GM19239 (cell line): ENCODE data around the gene ALS2CL.
"Not testable (repeated sequence)": the region's sequence is repeated elsewhere in the genome, so short reads cannot be mapped to it uniquely, and the experiment has no call there.

Experiments
- DNase-seq: peaks from one replicate; pipeline ENCODE4 v3.0.0; 2011; ENCODE audit warnings: low spot score; ENCODE audit not compliant: insufficient read length
- FAIRE-seq: peaks from 2 replicates; lab custom pipeline; 2011; peaks lifted over from hg19 to GRCh38; lab: Jason Lieb, UNC

ALS2CL gene

GRCh38 chr3:46706771-46707582 is 13.5 kb upstream of the ALS2CL start:
- no peak for FAIRE-seq

GRCh38 chr3:46705751-46706552 is 12.5 kb upstream of the ALS2CL start:
- FAIRE-seq (no peak), DNase-seq (no peak)

More at GRCh38 chr3:46706771-46707582, 13.5 kb upstream of the ALS2CL start:
- DNase-seq = no peak

- DNase-seq = peak; percentile 86
- peak; percentile 91 for FAIRE-seq
Observed at GRCh38 chr3:46705022-46705530, 11.6 kb upstream of the ALS2CL start.

GRCh38 chr3:46704346-46704745 is 10.9 kb upstream of the ALS2CL start:
- not testable (repeated sequence) for FAIRE-seq, DNase-seq

GRCh38 chr3:46703013-46703520 is 9.6 kb upstream of the ALS2CL start:
- DNase-seq (no peak), FAIRE-seq (no peak)

GRCh38 chr3:46702246-46703012 is 8.9 kb upstream of the ALS2CL start:
- FAIRE-seq = no peak

GRCh38 chr3:46701181-46701939 is 7.9 kb upstream of the ALS2CL start, which contains the start of gene TMIE:
Gene TMIE (plus strand): TSS chr3:46701392. CDS start chr3:46701488, 96 bp downstream.
- DNase-seq = no peak
- no peak for FAIRE-seq

More at GRCh38 chr3:46702246-46703012, 8.9 kb upstream of the ALS2CL start:
- DNase-seq = no peak

- FAIRE-seq (no peak), DNase-seq (no peak)
Observed at GRCh38 chr3:46700772-46701171, 7.3 kb upstream of the ALS2CL start.

- DNase-seq (no peak), FAIRE-seq (no peak)
Observed at GRCh38 chr3:46699676-46700523, 6.4 kb upstream of the ALS2CL start.

GRCh38 chr3:46695962-46696894 is 2.7 kb upstream of the ALS2CL start:
- no peak for DNase-seq

GRCh38 chr3:46695177-46695961 is 1.9 kb upstream of the ALS2CL start:
- FAIRE-seq (peak; percentile 48), DNase-seq (peak; percentile 36)

More at GRCh38 chr3:46695962-46696894, 2.7 kb upstream of the ALS2CL start:
- no peak for FAIRE-seq

- no peak for FAIRE-seq
- DNase-seq = no peak
Observed at GRCh38 chr3:46694520-46694919, 1.0 kb upstream of the ALS2CL start.

- FAIRE-seq (no peak), DNase-seq (no peak)
Observed at GRCh38 chr3:46693892-46694226, 380 bp upstream of the ALS2CL start.

GRCh38 chr3:46692566-46692990 is 901 bp downstream of the ALS2CL start:
- no peak for DNase-seq
- no peak for FAIRE-seq

- no peak for DNase-seq
- FAIRE-seq = no peak
Observed at GRCh38 chr3:46690798-46691197, 2.7 kb downstream of the ALS2CL start.

- no peak for DNase-seq
- FAIRE-seq = no peak
Observed at GRCh38 chr3:46685446-46685845, 8.0 kb downstream of the ALS2CL start.

- DNase-seq = no peak
- FAIRE-seq = no peak
Observed at GRCh38 chr3:46684891-46685290, 8.6 kb downstream of the ALS2CL start.
